Posterior vena cava (tissue), 2 donors: ENCODE results near the gene KCND3. TPM values are rescaled to one million over a fixed set of nuclear protein-coding genes. Genes with fewer than 3 reads are reported as not detected.
A peak's percentile ranks its signal among the peaks of the same experiment; 100 is the strongest.

Source experiments
- DNase-seq: peaks from one replicate; pipeline ENCODE4 v3.0.0-alpha.2; 2020; ENCODE audit warnings: low spot score
- intact Hi-C, 2 donors: fragments of 100-400 bp; cut with DNase I; formaldehyde crosslinking; loops; one replicate each; pipeline versions ENCODE4 v1.14.1 to v1.14.2; 2022 to 2023
- total RNA-seq, 2 donors: library from RNA; stranded (reverse); fragmentation: NEBNext Ultra II Directional; extraction: Animal tissue kit (Norgen Biotek cat#: 25700); gene quantifications; one replicate each; pipeline ENCODE4 v1.2.1, GENCODE V29; 2021
- donor health status: DM: yes; HTN: yes; CAD: no.
- donor health status: DM: yes; HTN: yes; CAD: no.

Gene KCND3
- total RNA-seq, 2 donors from 2014 or later = 24.6 to 27.8 TPM

DNA sequence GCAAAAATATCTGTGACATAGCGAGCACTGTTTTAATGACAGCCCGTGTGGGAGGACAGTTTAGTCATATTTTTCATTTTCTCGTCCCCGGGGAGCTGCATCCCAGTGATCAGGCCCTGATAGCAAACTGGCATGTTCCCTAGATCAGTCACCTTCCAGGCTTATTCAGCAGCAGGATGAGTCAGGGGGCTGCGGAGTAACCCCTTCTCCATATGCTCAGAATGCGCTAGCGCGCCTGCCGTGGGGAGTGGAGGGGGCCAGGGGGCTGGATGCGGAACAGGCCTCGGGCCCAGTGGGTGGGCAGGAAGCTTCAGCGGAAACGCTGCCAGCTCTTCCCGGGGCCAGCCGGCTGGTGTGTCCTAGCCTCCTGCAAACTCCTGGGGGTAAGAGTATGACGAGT, 94.0 kb downstream of the KCND3 start:
- intact Hi-C loops = no loop called here
- no peak for DNase-seq

DNA sequence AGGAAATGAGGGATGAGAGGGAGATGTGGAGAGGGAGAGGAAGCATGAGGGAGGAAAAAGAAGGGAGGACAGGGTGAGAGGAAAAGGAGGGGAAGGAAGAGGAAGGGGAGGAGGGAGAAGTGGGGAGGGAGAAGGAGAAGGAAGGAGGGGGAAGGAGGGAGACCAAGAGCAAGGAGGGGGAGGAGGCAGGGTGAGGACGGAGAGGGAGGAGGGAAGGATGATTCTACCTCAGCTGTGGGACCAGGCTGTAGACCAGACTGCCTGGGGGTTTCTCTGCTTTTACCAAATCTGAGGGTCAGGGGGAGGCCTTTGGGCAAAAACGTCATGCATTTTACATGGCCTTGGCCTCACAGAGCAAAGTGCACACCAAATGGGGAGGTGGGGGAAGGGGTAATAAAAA, 94.5 kb downstream of the KCND3 start:
- no peak for DNase-seq
- intact Hi-C loops = no loop called here

DNA sequence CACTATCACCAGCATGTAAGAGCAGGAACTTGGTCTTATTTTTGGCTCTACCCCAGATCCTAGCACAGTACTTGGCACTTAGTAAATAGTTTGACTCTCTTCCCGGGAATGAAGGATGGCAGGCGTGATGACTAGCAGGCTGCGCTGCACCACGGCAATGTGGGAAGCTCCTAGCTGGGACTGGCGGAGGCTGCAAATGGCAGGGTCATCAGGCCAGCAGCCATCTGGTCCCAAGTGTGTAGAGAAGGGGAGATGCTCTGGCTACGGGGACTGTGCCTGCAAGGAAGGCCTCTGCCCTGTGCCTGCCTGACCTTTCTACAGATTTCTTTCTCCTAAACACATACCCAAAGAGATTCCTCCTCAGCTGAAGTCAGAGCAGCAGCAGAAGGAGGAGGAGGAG, 95.0 kb downstream of the KCND3 start:
- intact Hi-C loops = no loop called here

DNA sequence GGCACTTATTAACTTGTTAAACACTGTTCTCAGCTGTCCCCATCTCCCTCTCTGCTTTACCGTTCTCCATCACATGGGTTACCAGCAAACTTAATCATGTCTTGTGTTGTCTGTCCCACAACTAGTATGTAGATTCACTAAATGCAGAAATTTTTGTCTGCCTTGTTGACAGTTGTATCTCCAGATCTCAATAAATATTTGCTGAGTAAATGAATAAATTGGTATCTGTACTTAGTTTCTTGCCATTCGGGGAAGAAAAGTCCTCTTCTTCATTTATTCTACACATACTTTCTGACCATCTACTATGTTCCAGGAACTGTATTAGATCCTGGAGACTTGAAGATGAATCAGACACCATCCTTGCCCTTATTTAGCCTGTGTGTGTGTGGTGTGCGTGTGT, 97.9 kb downstream of the KCND3 start:
- no peak for DNase-seq
- intact Hi-C loops = no loop called here

More for the DNA sequence above, 95.0 kb downstream of the KCND3 start:
- no peak for DNase-seq

DNA sequence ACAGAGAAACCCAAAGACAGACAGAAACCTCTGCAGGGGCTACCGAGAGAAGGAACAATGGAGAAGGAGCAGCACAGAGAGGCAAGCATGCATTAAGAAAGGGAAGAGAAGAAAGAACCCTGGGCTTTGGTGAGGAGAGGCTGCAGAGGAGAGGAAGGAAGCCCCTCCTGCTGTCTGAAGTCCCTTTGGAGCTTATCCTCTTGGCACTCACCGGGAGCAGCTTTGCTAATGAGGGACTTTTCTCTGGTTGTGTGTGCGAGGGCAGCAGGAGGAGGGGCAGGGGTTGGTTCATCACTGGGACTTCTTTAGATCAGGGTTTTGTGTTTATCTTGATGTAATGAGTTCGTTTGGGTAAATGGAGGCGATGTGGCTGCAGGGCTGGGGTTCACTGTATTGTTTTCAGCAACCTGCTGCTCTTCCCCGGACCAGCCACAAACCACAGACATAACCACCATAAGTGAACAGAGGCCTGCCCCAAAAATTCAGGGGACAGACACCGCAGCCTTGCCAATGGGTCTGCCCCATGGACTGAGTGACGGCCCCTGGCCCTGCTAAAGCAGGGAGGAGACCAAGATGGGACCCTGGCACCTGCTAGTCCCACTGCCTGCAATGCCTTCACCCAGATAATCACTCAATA, 100.6 kb downstream of the KCND3 start:
- peak; percentile 54 for DNase-seq
- intact Hi-C loops = no loop called here

DNA sequence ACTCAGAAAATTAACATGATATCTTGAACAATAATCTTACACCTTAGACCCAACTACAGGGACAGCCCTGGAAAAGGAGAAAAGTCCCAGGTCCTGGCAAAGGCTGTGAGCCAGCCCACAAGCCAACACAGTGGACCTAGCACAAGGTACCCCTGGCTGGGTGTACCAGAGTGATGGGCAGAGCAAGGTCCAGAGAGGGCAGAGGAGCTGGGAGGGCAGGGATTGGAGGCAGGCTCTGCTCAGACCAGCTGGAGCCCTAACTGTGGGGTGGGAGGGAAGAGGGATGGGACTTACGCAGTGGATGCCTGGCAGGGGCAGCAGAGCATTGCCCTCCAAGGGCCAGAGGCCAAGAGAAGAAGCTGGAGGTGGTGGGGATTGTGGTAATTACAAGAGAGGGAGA, 101.6 kb downstream of the KCND3 start:
- intact Hi-C loops = no loop called here
- DNase-seq = peak; percentile 15

DNA sequence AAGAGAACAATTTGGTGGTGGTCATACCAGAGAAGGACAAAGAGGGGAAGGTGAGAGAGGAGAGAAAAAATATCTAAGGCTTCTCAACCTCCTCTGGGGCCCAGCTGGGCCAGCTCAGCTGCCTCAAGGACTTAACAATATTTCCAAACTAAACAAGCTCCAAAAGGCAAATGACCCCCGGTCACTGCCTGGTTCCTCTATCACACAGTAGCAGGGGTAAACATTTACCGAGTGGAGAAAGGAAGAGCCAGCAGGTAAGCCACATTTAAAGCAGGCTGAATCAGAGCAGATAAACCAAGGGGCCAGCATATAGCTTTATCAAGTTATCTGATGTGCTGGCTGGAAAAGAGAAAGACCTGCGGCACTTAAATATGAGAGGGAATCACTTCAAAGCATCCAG, 102.1 kb downstream of the KCND3 start:
- peak; percentile 5 for DNase-seq

DNA sequence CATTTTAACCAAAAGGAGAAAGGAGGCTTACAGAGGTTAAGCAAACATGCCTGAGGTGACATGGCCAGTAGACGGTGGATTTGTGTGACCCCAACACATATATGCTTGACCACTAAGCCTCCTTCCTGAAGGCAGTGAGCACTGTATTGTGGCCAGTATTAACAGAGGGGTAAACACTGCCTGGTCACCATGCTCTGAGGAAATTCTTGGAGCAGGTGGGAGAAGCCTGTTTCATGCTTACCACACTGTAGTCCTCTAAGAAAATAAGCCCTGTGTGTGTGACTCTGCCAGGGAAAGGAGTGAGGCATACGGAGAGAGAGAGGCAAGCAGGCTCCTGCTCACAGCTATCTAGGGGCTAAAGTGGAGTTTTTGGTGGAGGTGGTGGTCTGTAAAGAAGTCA, 102.7 kb downstream of the KCND3 start:
- intact Hi-C loops = no loop called here

More for the DNA sequence above, 102.1 kb downstream of the KCND3 start:
- intact Hi-C loops = no loop called here

DNA sequence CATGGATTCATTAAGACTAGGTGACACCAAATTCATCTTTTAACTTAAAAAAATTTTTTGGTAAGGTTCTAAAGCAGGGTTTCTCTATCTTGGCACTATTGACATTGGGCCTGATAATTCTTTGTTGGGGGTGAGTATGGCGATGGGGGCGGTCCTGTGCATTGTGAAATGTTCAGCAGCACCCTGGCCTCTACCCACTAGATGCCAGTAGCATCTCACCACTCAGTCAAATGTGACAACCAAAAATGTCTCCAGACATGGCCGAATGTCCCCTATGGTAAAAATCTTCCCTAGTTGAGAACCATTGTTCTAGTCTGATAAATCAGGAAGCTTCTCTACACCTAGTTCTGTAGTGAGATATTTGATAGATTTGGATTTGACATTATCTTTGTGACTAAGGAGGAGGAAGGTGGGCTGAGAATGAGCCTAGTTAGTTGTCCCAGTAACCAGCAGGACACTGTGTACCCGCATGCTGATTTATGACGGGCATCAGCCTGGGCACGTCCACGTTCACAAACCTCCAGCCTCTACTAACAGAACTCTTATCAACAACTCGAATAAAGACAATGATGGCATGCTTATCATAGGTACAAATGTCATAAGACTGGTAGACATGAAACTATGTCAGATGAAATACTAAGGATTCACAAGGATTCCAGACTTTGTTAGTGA, 104.6 kb downstream of the KCND3 start:
- peak; percentile 3 for DNase-seq
- intact Hi-C loops = no loop called here

More for the DNA sequence above, 102.7 kb downstream of the KCND3 start:
- peak; percentile 2 for DNase-seq

DNA sequence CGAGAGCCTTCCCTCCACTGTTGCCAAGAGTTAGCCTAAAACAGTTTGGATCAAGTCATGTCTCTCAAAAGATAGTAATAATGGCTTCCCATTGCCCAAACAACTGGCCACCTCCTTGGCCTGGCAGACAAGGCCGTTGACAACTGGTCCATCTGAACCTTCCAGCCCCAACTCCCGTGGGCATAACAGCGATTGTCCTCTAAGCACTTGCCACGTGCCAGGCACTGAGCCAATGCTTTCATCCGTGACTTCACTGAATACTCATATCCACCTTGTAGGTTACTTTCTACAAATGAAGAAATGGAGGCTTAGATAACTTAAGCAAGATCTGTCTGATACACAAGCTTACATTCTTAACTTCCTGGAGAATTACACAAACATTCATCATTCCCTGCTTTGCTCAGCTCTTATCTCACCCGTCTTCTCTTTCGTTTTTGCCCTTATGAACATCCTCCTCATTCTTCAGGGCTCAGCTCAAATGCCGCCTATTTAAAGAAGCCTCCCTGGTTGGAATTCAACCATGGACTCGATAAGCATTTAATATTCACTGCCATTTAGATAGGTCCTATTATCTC, 106.4 kb downstream of the KCND3 start:
- intact Hi-C loops = no loop called here
- DNase-seq = peak; percentile 78

DNA sequence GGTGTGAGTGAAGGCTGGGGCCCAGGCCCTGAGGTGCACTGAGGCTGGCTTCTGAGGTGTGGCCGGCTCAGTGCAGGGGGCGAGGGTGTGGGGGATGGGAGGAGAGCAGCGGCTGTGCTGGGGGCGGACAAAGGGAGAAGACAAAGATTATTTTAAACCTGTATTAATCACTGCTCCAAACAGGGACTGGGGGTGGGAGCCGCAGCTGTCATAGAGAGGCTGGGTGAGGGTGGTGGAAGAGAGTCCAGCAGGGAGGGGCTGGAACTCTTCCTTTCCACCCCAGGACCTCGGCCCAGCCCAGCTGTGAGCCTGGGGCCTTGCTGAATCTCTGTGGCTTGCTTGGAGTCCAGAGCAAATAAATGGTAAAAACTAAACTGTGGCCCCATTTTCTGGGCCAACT, 106.9 kb downstream of the KCND3 start:
- intact Hi-C loops = no loop called here
- peak; percentile 47 for DNase-seq

DNA sequence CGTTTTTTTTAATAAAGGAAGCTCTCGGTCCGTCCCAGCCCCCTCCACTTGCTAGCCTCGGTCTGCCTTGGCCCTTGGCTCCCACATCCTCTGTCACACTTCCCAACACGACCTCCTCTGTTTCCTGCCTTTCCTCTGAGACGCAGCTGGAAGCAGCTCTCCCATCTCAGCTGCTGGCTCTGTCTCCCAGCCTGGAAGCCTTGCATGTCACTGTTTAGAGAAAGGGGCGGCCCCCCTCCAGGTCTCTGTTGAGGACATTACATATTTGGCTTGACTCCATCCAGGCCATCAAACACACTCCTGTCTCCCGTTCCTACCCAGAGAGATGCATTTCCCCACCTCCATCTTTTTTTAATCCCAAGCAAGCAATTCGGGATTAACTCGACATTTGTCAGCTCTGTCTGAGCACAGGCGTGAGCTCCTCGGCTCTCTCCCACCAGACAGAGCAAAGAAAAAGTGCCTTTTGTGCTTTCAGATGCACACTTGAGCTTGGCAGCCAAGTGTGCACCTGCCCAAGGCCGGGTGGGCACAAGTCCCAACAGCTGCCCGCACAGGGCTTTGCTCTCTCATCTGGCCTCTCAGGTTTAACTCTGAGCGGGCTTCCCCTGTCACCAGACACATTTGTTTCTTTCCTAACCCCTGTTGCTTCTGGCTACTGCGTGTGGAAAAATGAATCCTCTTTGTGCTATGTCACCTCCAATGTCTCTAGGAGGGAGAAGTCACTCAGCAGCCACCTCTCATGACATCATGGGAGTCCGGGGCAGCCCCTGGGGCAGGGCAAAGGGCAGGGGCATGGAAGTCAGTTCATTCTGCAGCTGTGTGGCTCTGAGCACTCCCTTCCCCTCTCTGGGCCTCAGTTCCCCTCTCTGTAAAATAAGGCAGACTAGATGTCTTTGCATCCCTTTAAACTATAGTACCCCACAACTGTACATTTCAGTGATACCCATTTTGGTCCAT, 108.3 kb downstream of the KCND3 start:
- peak; percentile 73 for DNase-seq
- intact Hi-C loops = no loop called here

DNA sequence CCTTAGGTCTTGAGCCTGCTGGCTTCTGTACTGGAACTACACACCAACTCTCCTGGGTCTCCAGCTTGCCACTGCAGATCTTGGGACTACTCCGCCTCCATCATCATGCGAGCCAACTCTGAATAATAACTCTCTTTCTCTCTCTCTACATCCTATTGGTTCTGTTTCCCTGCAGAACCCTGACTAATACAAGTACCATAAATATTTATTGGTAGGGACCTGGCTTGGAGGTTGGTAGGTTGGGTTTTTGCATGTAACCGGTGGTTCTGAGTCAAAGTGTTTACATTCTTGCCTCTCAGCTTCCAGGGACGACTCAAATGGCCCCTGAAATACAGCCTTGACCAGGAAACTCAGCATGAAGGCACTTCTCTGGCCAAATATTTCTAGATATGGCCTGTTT, 110.4 kb downstream of the KCND3 start:
- DNase-seq = peak; percentile 17
- intact Hi-C loops = no loop called here

DNA sequence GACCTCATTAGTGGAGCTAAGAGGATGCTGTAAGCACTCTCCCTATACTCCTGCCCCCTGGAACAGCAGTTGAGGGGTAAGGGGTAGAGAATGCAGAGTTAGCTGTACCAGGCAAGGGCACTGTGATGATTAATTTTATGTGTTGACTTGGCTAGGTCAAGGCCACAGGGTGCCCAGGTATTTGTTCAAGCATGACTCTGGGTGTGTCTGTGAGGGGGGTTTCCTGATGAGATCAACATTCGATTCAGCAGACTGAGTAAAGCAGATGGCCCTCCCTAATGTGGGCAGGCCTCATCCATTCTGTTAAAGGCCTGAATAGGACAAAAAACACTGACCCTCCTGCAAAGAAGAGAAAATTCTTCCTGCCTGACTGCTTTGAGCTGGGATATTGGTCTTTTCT, 110.8 kb downstream of the KCND3 start:
- intact Hi-C loops = no loop called here
- peak; percentile 17 for DNase-seq

DNA sequence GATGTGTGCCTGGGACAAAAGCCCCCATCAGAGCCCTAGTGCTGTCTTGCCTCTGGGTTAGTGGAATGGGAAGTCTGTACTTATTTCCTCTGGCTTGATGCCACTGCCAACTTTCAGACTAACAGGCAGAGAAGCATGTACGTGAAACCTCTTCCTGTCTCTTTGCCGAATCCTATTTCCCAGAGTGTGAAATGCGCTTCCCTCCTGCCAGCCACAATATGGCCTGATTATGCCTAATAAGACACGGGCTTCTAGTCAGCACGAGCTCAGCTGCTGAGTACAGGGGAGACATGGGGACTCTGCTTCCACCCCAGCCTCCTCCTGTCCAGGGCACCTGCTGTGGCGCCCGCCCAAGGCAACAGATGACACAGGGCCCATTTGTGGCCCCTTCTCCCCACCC, 111.4 kb downstream of the KCND3 start:
- intact Hi-C loops = no loop called here

DNA sequence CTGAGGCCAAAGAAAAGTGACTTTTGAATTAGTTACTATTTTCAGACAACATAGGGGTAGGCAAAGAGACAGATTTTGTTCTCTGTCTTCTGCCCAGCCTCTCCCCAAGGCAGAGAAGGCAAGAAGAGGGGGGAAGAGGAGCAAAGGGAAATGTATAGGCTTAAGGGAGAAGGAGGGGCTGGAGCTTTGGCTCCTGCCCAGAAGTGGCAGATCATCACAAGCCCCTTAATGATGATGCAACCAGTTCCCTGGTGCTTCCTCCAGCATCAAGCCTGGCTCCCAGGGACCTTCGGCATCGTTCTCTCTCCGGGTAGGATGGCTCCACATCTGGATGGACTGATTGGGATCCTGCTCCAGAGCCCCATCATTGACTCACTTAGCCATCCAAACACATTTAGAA, 112.8 kb downstream of the KCND3 start:
- peak; percentile 11 for DNase-seq
- intact Hi-C loops = no loop called here

More for the DNA sequence above, 111.4 kb downstream of the KCND3 start:
- DNase-seq = peak; percentile 42

DNA sequence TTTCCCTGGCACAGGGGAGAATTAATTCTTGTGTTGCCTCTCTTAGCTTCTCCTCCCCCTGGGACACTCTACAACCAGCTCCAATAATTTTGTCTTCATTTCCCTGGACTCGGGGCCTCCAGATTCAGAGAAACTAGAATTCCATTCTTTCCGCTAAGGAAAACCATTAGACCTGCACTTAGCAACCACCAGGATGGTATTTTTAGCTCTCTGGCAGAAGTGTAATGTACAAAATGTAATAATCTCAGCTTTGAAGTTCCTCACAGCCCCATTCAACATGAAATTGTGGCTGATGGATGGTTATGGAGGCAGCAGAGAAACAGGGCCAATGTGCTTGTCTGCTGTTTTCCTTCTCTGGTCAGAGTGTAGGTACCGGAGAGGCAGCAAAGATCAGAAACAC, 113.8 kb downstream of the KCND3 start:
- intact Hi-C loops = no loop called here
- peak; percentile 10 for DNase-seq

DNA sequence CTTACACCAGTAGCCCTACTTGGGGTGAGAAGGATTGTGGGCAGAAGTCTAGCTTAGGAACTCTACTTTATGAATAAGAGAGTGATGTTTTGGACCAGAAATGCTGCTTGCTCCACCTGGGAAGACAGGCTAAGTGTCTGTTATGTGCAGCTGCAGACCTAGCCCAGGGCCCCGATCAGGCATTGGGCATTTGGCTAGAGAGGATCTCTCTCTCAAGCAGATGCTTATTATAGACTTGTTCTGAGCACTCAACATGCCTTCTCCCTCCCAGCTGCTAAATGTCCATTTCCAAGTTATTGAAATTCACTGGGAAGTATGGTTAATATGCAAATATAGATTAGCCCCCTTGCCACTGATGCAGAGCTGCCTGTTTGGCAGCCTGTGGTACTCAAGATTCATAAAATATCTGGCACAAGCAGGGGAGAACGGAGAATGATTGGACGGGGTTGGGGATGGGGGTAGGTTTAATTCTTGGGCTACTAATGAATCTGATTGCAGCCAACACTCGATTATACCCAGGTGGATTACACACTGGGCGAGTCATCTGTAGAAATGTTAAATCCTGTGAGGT, 115.9 kb downstream of the KCND3 start:
- intact Hi-C loops = no loop called here

DNA sequence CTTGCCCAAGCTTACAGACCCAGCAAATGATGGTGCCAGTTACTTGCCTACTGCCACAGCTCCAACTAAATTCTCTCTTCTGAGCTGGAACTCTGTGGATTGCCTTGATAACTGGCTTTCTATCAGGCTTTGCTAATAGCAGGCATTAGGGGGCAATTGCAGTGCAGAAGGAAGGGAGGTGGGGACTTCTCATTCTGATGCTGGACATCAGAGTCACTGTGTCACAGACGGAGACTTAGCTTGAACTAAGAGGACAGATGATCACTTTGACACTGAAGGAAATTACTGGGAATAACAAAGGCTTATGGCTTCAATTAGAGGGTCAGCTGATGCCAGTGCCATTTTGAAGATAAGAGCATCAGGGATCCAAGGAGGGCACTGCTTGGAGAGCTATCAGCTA, 119.3 kb downstream of the KCND3 start:
- peak; percentile 10 for DNase-seq
- intact Hi-C loops = no loop called here

More for the DNA sequence above, 115.9 kb downstream of the KCND3 start:
- peak; percentile 30 for DNase-seq
